A549 (cell line): ENCODE measurements around the gene MPND.

Experiments
- CHD2 ChIP-seq: fragments of 150-350 bp; IDR thresholded peaks from 2 replicates; pipeline ENCODE4 v1.6.1; 2014; ENCODE audit warnings: low read length; ENCODE audit not compliant: partially characterized antibody
- ESRRA ChIP-seq: fragments of 150-350 bp; IDR thresholded peaks from 2 replicates; pipeline ENCODE4 v1.6.1; 2014; ENCODE audit warnings: mild to moderate bottlenecking, low read length, borderline replicate concordance
- JUN ChIP-seq, 2 experiments: fragments of >200 bp; sonication (Bioruptor Twin); formaldehyde crosslinking; IDR thresholded peaks; 2 replicates in 1 of 2; 3 replicates in 1 of 2; pipeline ENCODE4 v1.6.1; 2016 to 2017
- JUNB ChIP-seq: fragments of >200 bp; sonication (Bioruptor Twin); formaldehyde crosslinking; IDR thresholded peaks from 2 replicates; pipeline ENCODE4 v1.6.1; 2016
- MAFK ChIP-seq: fragments of 450-650 bp; IDR thresholded peaks from 2 replicates; pipeline ENCODE4 v1.6.1; 2014; ENCODE audit not compliant: partially characterized antibody
- MAZ ChIP-seq: fragments of 150-350 bp; IDR thresholded peaks from 2 replicates; pipeline ENCODE4 v1.6.1; 2014; ENCODE audit warnings: antibody characterized with exemption, low read depth, low read length, borderline replicate concordance
- TF ChIP-seq, protein P1 (sequence below): fragments of 200-600 bp; sonication (generic); IDR thresholded peaks from 2 replicates; pipeline ENCODE4 v1.6.1; 2016; ENCODE audit warnings: antibody characterized with exemption, mild to moderate bottlenecking, moderate library complexity
- TF ChIP-seq, protein P2 (sequence below): fragments of >200 bp; sonication (Bioruptor Twin); formaldehyde crosslinking; IDR thresholded peaks from 3 replicates; pipeline ENCODE4 v1.5.1; 2016
- TF ChIP-seq, protein P3 (sequence below): IDR thresholded peaks from 2 replicates; pipeline ENCODE4 v1.6.1; 2012

DNA sequence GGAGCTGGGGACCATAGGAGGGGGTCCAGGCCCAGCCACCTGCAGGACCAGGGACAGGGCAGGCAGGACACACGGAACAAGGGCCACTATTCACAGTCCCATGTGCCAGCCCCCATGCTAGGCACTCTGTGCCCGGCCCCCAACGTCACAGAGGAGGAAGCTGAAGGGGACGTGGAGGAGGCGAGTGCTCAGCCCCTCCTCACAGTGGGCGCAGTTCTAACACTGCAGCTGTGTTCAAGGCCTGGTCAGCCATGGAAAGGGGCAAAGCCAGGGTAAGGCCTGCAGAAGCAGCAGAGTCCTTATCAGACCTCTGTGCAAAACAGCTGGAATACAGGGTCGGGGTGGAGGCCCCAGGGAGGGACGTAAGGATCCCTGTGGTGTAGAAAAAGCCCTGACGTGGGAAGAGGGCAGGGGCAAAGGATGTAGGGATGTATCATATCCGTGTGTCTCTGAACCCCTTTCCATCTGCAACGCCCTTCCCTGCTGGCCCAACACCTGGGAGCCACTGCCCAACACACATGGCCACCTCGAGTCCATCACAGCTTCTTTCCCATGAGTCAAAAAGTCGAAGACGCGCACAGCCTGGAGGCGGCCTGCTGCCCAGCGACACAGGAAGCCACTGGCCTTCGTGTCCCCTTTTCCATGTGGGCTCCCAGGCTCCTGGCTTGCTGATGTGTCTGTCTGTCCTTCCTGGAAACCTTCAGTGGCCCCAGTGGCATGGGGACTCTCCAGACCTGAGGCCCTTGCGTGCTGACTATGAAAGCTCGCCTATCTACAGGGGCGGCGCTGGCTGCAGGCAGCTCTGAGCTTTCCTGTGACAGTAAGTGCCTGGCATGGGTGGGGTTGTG, 29.0 kb downstream of the MPND start:
- TF ChIP-seq, protein P1, sequence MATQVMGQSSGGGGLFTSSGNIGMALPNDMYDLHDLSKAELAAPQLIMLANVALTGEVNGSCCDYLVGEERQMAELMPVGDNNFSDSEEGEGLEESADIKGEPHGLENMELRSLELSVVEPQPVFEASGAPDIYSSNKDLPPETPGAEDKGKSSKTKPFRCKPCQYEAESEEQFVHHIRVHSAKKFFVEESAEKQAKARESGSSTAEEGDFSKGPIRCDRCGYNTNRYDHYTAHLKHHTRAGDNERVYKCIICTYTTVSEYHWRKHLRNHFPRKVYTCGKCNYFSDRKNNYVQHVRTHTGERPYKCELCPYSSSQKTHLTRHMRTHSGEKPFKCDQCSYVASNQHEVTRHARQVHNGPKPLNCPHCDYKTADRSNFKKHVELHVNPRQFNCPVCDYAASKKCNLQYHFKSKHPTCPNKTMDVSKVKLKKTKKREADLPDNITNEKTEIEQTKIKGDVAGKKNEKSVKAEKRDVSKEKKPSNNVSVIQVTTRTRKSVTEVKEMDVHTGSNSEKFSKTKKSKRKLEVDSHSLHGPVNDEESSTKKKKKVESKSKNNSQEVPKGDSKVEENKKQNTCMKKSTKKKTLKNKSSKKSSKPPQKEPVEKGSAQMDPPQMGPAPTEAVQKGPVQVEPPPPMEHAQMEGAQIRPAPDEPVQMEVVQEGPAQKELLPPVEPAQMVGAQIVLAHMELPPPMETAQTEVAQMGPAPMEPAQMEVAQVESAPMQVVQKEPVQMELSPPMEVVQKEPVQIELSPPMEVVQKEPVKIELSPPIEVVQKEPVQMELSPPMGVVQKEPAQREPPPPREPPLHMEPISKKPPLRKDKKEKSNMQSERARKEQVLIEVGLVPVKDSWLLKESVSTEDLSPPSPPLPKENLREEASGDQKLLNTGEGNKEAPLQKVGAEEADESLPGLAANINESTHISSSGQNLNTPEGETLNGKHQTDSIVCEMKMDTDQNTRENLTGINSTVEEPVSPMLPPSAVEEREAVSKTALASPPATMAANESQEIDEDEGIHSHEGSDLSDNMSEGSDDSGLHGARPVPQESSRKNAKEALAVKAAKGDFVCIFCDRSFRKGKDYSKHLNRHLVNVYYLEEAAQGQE, result no peak
- TF ChIP-seq, protein P2, sequence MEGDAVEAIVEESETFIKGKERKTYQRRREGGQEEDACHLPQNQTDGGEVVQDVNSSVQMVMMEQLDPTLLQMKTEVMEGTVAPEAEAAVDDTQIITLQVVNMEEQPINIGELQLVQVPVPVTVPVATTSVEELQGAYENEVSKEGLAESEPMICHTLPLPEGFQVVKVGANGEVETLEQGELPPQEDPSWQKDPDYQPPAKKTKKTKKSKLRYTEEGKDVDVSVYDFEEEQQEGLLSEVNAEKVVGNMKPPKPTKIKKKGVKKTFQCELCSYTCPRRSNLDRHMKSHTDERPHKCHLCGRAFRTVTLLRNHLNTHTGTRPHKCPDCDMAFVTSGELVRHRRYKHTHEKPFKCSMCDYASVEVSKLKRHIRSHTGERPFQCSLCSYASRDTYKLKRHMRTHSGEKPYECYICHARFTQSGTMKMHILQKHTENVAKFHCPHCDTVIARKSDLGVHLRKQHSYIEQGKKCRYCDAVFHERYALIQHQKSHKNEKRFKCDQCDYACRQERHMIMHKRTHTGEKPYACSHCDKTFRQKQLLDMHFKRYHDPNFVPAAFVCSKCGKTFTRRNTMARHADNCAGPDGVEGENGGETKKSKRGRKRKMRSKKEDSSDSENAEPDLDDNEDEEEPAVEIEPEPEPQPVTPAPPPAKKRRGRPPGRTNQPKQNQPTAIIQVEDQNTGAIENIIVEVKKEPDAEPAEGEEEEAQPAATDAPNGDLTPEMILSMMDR, result no peak
- no peak for TF ChIP-seq CHD2
- TF ChIP-seq JUNB, result no peak
- no peak for TF ChIP-seq MAFK
- TF ChIP-seq MAZ, result no peak
- no peak for TF ChIP-seq ESRRA
- TF ChIP-seq JUN (IDR thresholded peaks at IDR 0.05), result no peak
- TF ChIP-seq, protein P3, sequence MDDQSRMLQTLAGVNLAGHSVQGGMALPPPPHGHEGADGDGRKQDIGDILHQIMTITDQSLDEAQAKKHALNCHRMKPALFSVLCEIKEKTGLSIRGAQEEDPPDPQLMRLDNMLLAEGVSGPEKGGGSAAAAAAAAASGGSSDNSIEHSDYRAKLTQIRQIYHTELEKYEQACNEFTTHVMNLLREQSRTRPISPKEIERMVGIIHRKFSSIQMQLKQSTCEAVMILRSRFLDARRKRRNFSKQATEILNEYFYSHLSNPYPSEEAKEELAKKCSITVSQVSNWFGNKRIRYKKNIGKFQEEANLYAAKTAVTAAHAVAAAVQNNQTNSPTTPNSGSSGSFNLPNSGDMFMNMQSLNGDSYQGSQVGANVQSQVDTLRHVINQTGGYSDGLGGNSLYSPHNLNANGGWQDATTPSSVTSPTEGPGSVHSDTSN, result no peak
